ENCODE data around the gene PTGES. TPM values are rescaled to one million over a fixed set of nuclear protein-coding genes. Genes with fewer than 3 reads are reported as not detected.

Gene PTGES
- total RNA-seq, 4 donors from 2014 or later: 14.7 to 33.0 (median 25.7) TPM

GRCh38 chr9:129720865-129721545 lies 31.8 kb downstream of the PTGES start:
- Histone ChIP-seq H3K27me3 (no peaks in the 10 kb centered on the region), H3K36me3 (no peaks in the 10 kb centered on the region), H3K4me3 (no peak overlapping the region), H3K4me1 (peaks cover 0 to 10% (median 0%) of the 10 kb centered on the region in 4 donors), H3K9me3 (no peaks in the 10 kb centered on the region), H3K27ac (no peak overlapping the region)
- no peak for DNase-seq (ENCODE audit: low spot score in 2 of 2)
- TF ChIP-seq POLR2A (IDR thresholded peaks at IDR 0.05) (no peak), EP300 (IDR thresholded peaks at IDR 0.05) (no peak), CTCF (IDR thresholded peaks at IDR 0.05) (no peak)
- 82 to 86% methylated on average over 25 of the region's 25 CpGs for WGBS, 2 donors

DNA sequence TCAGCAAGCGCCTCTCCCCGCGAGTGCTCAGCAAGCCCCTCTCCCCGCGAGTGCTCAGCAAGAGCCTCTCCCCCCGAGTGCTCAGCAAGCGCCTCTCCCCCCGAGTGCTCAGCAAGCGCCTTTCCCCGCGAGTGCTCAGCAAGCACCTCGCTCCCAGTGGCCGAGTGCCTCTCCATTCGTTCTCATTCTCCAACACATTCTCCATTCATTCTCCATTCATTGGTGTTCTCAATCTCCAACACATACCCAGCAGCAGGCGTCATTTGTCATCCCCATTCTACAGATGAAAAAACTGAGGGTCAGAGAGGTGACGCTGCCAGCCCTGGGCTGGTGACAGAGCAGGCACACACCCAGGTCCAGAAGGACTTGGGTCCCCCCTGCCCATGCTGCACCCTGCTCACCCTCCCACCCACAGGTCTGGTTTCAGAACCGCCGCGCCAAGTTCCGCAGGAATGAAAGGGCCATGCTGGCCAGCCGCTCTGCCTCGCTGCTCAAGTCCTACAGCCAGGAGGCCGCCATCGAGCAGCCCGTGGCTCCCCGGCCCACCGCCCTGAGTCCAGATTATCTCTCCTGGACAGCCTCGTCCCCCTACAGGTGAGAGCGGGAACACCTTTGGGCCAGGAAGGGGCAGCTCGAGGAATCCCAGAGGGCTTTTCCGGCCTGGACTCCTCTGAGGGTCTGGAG lies 32.5 kb downstream of the PTGES start:
- WGBS, 2 donors: 85 to 88% methylated on average over 30 to 31 of the region's 31 CpGs
- Histone ChIP-seq H3K4me3 (no peak overlapping the region), H3K27me3 (no peaks in the 10 kb centered on the region), H3K4me1 (peaks cover 0 to 3% (median 0%) of the 10 kb centered on the region in 4 donors), H3K27ac (no peak overlapping the region), H3K36me3 (no peaks in the 10 kb centered on the region), H3K9me3 (no peaks in the 10 kb centered on the region)
- TF ChIP-seq CTCF (IDR thresholded peaks at IDR 0.05): no peak
- no peak for TF ChIP-seq POLR2A (IDR thresholded peaks at IDR 0.05)
- TF ChIP-seq EP300 (IDR thresholded peaks at IDR 0.05): no peak
- no peak for DNase-seq (ENCODE audit: low spot score in 2 of 2)

DNA sequence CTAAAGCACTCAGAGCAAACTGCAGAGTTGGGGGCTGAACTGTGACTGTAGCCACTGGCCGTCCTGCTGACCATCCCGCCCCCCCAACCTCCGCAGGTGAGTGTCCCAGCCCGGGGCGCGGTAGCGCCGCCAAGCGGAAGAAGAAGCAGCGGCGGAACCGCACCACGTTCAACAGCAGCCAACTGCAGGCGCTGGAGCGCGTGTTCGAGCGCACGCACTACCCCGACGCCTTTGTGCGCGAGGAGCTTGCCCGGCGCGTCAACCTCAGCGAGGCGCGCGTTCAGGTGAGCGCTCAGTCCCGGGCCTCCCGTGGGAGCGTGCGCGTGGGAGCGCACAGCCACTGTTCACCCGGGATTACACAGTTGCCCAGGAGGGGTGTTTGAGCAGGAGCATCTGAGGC lies 33.7 kb downstream of the PTGES start:
- no peak for DNase-seq (ENCODE audit: low spot score in 2 of 2)
- no peaks in the 10 kb centered on the region for H3K27me3 ChIP-seq
- H3K9me3 ChIP-seq: no peaks in the 10 kb centered on the region
- WGBS, 2 donors: 70 to 76% methylated on average over 32 to 36 of the region's 38 CpGs
- no peak overlapping the region for H3K4me3 ChIP-seq
- H3K4me1 ChIP-seq: peaks cover 0 to 7% (median 2%) of the 10 kb centered on the region in 4 donors
- no peak for TF ChIP-seq EP300 (IDR thresholded peaks at IDR 0.05)
- TF ChIP-seq POLR2A (IDR thresholded peaks at IDR 0.05): no peak
- no peak for TF ChIP-seq CTCF (IDR thresholded peaks at IDR 0.05)
- no peaks in the 10 kb centered on the region for H3K36me3 ChIP-seq
- H3K27ac ChIP-seq: no peak overlapping the region

GRCh38 chr9:129718647-129719046 lies 34.2 kb downstream of the PTGES start:
- DNase-seq (ENCODE audit: low spot score in 2 of 2): no peak
- Histone ChIP-seq H3K27me3 (no peaks in the 10 kb centered on the region), H3K4me3 (no peak overlapping the region), H3K9me3 (no peaks in the 10 kb centered on the region), H3K36me3 (no peaks in the 10 kb centered on the region), H3K27ac (no peak overlapping the region), H3K4me1 (peaks cover 0 to 8% (median 2%) of the 10 kb centered on the region in 4 donors)
- TF ChIP-seq POLR2A (IDR thresholded peaks at IDR 0.05) (no peak), EP300 (IDR thresholded peaks at IDR 0.05) (no peak), CTCF (IDR thresholded peaks at IDR 0.05) (no peak)
- WGBS, 2 donors: 80 to 82% methylated on average over 5 of the region's 5 CpGs

GRCh38 chr9:129717991-129718390 lies 34.9 kb downstream of the PTGES start:
- peaks cover 0 to 12% (median 3%) of the 10 kb centered on the region in 4 donors for H3K4me1 ChIP-seq
- no peak for DNase-seq (ENCODE audit: low spot score in 2 of 2)
- H3K4me3 ChIP-seq: no peak overlapping the region
- peaks cover 0 to 6% of the 10 kb centered on the region in 2 donors for H3K27me3 ChIP-seq
- no peak overlapping the region for H3K27ac ChIP-seq
- H3K9me3 ChIP-seq: no peaks in the 10 kb centered on the region
- WGBS, 2 donors: 78 to 81% methylated on average over 3 to 5 of the region's 5 CpGs
- TF ChIP-seq CTCF (IDR thresholded peaks at IDR 0.05): no peak
- TF ChIP-seq EP300 (IDR thresholded peaks at IDR 0.05): no peak
- no peak for TF ChIP-seq POLR2A (IDR thresholded peaks at IDR 0.05)
- no peaks in the 10 kb centered on the region for H3K36me3 ChIP-seq

All from tibial nerve (tissue), 4 donors.